Dendritic cell treated with granulocyte-macrophage colony-stimulating factor and Interleukin-4, amounts not matched to agents 40 ng/mL and 50 ng/mL, for 4 days (primary cell): ENCODE results near the gene PTPA.

Experiments used
- H3K27ac Mint-ChIP-seq: one replicate; pipeline ENCODE4 v1.8.0; 2022; ENCODE audit warnings: mild to moderate bottlenecking, mixed read lengths
- H3K27me3 Mint-ChIP-seq: one replicate; pipeline ENCODE4 v1.8.0; 2022; ENCODE audit warnings: mild to moderate bottlenecking, mixed read lengths
- H3K36me3 Mint-ChIP-seq: one replicate; pipeline ENCODE4 v1.8.0; 2022; ENCODE audit warnings: low read depth, mixed read lengths
- H3K4me1 Mint-ChIP-seq: one replicate; pipeline ENCODE4 v1.8.0; 2022; ENCODE audit warnings: low read depth, mixed read lengths
- H3K4me3 Mint-ChIP-seq: one replicate; pipeline ENCODE4 v1.8.0; 2022; ENCODE audit warnings: mild to moderate bottlenecking, moderate library complexity, mixed read lengths
- H3K9me3 Mint-ChIP-seq: one replicate; pipeline ENCODE4 v1.8.0; 2022; ENCODE audit warnings: mixed read lengths
- intact Hi-C: fragments of 100-400 bp; cut with micrococcal nuclease; formaldehyde crosslinking; loops from one replicate; pipeline ENCODE4 v1.15.0; 2022

The PTPA gene

DNA sequence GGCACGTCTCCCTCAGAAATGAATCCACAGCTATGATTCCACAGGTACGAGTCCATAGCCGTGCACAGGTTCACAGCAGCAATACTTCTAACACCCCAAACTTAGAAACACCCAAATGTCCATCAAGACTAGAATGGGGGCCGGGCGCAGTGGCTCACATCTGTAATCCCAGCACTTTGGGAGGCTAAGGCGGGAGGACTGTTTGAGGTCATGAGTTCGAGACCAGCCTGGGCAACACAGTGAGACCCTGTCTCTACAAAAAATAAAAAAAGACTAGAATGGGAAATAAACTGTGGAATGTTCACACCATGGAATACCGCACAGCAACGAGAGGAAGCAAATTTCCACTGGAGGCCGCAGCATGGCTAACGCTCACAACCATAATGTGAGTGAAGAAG is 34.6 kb upstream of the PTPA start:
- Mint-ChIP-seq H3K27ac (no peak overlapping the region), H3K9me3 (no peaks in the 10 kb centered on the region)
- intact Hi-C loops: no loop called here

DNA sequence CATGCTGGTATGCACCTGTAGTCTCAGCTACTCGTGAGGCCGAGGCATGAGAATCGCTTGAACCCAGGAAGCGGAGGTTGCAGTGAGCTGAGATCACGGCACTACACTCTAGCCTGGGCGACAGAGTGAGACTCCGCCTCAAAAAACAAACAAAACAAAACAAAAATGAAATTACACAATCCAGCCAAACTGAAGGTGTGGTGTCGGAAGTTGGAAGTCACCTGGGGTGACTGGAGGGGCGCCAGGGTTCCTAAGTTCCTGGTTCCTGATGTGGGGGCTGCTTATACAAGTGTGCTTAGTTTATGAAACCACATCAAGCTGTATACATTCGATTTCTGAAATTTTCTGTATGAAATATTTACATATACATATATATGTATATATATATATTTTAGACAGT is 34.0 kb upstream of the PTPA start:
- intact Hi-C loops: no loop called here
- Mint-ChIP-seq H3K9me3 (no peaks in the 10 kb centered on the region), H3K4me1 (peaks cover 22% of the 10 kb centered on the region), H3K27ac (no peak overlapping the region), H3K36me3 (no peaks in the 10 kb centered on the region), H3K27me3 (no peaks in the 10 kb centered on the region), H3K4me3 (no peak overlapping the region)

More for the DNA sequence above, 34.6 kb upstream of the PTPA start:
- Mint-ChIP-seq H3K4me3 (no peak overlapping the region), H3K36me3 (peaks cover 5% of the 10 kb centered on the region), H3K27me3 (no peaks in the 10 kb centered on the region), H3K4me1 (peaks cover 16% of the 10 kb centered on the region)

DNA sequence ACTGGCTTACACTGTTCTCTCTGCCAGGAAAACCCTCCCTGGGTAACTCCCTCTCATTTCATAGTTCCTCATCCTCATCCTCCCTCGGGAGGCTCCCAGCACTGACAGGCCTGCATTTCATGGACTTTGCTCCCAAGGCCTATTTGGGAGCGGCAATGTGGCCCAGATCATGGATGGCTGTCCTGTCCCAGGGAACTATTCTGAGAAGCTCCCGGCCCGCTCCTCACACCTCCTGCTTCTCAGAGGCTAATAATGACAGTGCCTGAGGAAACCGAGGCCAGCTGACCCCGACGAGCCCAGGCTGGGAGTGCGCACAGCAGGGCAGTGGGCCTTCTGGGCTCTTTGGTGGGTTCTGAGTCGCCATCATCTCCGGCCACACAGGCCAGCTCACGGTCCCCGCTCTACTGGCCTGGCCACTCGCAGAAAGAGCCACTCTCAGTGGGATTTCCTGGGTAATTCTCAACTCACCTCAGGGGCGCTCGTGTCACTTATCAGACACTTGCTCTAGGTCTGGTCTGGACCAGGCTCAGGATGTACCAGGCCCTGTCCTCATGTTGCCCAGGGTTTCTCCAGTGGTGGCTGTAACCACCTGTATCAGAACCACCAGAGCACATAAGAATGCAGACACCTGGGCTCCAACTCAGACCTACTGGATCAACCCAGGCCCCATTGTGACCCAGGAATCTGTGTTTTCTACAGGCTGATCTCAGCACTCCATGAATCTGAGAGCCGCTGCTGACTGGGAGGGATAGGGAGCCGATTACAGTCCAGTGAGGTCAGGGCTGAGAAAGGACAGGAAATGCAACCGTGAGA is 32.3 kb upstream of the PTPA start:
- H3K27ac Mint-ChIP-seq: no peak overlapping the region
- intact Hi-C loops: no loop called here
- no peaks in the 10 kb centered on the region for H3K27me3 Mint-ChIP-seq

DNA sequence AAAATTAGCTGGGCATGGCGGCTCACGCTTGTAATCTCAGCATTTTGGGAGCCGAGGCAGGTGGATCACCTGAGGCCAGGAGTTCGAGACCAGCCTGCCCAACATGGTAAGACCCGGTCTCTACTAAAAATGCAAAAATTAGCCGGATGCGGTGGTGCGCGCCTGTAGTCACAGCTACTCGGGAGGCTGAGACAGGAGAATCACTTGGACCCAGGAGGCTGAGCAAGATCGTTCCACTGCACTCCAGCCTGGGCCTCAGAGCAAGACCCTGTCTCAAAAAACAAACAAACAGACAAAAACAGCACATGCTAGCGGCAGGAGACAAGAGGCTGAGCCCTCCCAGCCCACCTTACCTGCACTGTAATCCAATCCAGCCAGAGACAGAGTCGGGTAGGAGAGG is 31.4 kb upstream of the PTPA start:
- Mint-ChIP-seq H3K9me3 (no peaks in the 10 kb centered on the region), H3K4me3 (peak overlapping the region; percentile 27), H3K36me3 (peaks cover 15% of the 10 kb centered on the region), H3K27ac (no peak overlapping the region), H3K27me3 (no peaks in the 10 kb centered on the region), H3K4me1 (peaks cover 31% of the 10 kb centered on the region)
- intact Hi-C loops: loop anchor here (1.0 kb wide), 1 partner anchor 11 kb away; no protein-coding TSS in a partner anchor

More for the DNA sequence above, 32.3 kb upstream of the PTPA start:
- no peak overlapping the region for H3K4me3 Mint-ChIP-seq
- peaks cover 31% of the 10 kb centered on the region for H3K4me1 Mint-ChIP-seq
- no peaks in the 10 kb centered on the region for H3K9me3 Mint-ChIP-seq
- peaks cover 6% of the 10 kb centered on the region for H3K36me3 Mint-ChIP-seq

DNA sequence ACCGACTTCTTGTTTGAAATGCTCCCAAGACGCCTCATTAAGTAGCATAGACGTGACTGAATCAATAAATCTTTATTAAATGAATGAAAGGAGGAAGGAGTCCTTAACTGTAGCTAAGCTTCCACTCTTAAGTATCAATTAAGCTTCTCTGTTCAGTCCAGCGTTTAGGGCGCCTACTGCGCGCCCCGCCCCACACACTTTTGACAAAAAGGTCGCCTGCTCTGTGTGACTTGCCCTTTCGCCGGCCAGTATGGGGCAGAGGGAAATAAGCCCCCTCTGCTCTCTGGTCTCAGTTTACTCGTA is 31.0 kb upstream of the PTPA start:
- Mint-ChIP-seq H3K9me3 (no peaks in the 10 kb centered on the region), H3K4me3 (peak overlapping the region; percentile 86), H3K36me3 (peaks cover 19% of the 10 kb centered on the region), H3K4me1 (peaks cover 31% of the 10 kb centered on the region), H3K27me3 (no peaks in the 10 kb centered on the region), H3K27ac (peak overlapping the region; percentile 84)
- intact Hi-C loops: loop anchor here (1.0 kb wide), 1 partner anchor 11 kb away; no protein-coding TSS in a partner anchor

DNA sequence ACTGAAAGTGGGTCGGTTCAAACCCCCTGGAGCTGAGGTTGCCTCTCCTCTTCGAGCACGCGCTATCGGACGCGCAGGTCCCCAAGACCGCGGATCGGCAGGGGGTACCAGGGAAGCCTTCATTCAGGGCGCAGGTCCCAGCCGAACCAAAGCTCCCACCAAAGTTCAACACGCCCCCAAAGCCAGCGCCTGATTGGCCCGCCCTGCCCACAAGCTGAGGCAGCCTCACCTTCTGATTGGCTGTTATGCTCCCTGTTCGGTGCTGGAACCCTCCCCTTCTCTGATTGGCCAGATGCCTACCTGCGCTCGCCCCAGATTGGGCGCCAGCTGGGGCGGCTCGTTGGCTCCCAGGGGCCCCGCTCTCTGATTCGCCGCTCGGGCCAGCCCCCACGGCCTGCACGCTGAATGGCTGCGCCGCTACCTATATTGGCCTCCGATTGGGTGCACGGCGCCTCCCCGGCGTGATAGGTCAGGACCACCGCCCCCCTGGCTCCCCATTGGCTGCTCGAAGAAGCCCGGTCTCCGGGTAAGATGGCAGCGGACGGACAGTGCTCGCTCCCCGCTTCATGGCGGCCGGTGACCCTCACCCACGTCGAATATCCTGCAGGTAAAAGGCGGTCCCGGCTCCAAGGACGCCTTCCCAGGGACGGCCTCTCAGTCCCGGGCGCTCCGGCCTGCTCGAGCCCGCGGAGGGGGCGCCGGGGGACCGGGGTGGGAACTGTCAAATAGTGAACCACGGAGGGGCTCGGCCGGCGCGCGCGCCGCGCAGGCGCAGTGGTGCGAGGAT is 30.4 kb upstream of the PTPA start, which contains the start of gene DOLPP1:
DOLPP1 (plus strand) TSS at position 511 of the 787 bp plus-strand sequence; CDS start at position 532, 21 bp downstream.
- Mint-ChIP-seq H3K36me3 (peaks cover 25% of the 10 kb centered on the region), H3K27me3 (no peaks in the 10 kb centered on the region), H3K27ac (peak within 1 kb of the TSS; percentile 84), H3K9me3 (no peaks in the 10 kb centered on the region), H3K4me1 (peaks cover 31% of the 10 kb centered on the region), H3K4me3 (peak within 1 kb of the TSS; percentile 86)
- intact Hi-C loops: loop anchor here (1.0 kb wide), 1 partner anchor 11 kb away; no protein-coding TSS in a partner anchor

DNA sequence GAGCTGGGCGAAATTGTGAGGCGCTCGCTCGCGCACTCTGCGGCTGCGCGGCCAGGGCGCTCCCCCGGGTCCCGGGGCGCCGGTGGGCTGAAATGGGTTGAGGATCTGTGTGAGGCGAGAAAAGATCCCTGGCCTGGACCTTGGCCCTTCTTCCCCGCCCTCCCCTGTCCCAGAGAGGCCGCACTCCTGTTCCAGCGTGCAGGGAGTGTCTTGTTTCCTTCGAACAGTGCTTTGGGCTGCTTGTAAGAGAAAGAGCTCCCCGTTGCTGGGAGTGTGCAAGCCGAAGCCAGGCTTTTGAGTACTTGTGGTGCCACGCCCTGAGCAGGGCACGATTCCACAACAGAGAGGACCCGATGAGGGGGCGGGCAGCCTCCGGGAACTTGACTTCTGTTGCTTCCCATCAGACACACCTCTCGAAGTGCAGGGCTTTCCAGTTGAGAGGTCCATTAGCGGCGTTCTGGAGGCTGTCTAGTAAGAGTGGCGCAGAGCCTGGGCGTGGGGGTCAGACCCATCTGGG is 29.8 kb upstream of the PTPA start:
- intact Hi-C loops: no loop called here
- Mint-ChIP-seq H3K4me1 (peaks cover 31% of the 10 kb centered on the region), H3K36me3 (peaks cover 31% of the 10 kb centered on the region), H3K27me3 (no peaks in the 10 kb centered on the region), H3K27ac (peak overlapping the region; percentile 84), H3K9me3 (no peaks in the 10 kb centered on the region), H3K4me3 (peak overlapping the region; percentile 86)

DNA sequence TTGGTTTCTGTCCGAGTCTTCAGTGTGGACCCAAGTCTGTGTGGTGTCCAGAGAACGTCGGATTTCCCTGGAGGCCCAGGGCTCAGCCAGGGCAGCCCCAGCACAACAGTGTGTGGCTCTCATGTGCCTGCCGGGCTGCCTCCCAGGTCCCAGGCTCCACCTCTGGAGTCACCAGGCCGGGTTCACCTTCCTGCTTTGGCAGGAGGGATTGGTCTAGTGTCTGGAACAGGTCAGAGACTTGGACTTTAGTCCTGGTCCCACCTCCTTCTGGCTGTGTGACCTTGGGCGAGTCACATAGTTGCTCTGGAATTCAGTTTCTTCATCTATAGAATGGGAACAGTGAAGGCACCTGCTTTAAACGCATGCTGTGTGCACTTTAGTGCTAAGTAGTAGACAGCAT is 27.1 kb upstream of the PTPA start:
- H3K27me3 Mint-ChIP-seq: no peaks in the 10 kb centered on the region
- peaks cover 26% of the 10 kb centered on the region for H3K4me1 Mint-ChIP-seq
- H3K4me3 Mint-ChIP-seq: no peak overlapping the region
- intact Hi-C loops: no loop called here
- H3K36me3 Mint-ChIP-seq: peaks cover 56% of the 10 kb centered on the region
- no peaks in the 10 kb centered on the region for H3K9me3 Mint-ChIP-seq
- no peak overlapping the region for H3K27ac Mint-ChIP-seq

DNA sequence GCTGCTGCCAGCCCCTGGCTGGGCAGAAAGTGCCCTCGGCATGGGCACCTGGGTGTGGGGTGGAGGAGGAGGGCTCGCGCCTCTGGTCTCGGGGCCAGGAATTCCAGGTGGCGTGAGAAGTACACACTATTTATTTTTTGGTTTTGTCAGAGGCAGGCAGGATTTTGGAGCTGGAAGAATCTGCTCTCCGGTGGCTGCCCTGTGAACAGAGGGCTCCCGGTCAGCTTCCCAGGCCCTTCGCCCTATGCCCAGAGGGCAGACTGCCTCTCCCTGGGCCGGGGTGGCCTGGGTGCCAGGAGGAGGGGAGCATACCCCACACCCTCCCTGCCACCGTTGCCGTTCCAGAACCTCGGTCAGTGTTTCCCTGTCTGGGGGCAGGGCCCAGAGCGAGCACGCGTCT is 22.0 kb upstream of the PTPA start:
- H3K4me3 Mint-ChIP-seq: no peak overlapping the region
- no peaks in the 10 kb centered on the region for H3K9me3 Mint-ChIP-seq
- peaks cover 67% of the 10 kb centered on the region for H3K36me3 Mint-ChIP-seq
- no peak overlapping the region for H3K27ac Mint-ChIP-seq
- no peaks in the 10 kb centered on the region for H3K4me1 Mint-ChIP-seq
- no peaks in the 10 kb centered on the region for H3K27me3 Mint-ChIP-seq
- intact Hi-C loops: no loop called here

DNA sequence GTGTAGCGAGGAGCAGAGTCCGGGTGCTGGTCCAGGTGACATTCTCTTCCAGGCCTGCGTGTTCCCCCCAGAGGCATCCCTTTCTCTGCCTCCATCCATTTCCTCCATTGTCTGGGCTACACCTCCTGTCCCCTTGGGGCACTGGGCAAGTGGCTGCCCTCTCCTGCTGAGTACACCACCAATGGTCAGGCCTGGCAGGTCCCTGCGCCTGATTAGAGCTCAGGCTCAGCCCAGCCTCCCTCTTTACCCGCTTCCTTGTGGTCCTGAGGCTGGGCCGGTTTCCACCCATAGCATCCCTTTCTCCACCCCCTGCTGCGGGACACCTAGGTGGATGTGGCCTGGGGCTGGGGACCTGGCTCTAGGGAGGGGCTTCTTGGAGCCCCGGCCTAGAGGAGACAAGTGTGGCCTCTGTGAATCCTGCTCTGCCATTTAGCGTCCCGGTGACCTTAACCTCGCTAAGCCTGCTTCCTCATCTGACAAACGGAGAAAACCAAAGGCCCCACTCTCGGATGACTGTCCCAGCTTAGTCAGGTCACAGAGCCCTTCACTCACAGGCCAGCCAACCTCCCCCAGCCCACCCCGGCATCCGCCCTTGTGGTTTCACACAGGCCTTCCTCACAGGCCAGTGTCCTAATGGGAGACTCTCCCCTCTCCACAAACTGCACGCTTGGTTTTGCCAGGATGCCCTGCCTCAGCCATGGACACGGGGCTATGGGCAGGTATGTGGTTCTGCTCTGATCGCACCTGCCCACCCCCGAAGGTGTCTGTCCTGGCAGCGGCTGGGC is 17.4 kb upstream of the PTPA start:
- Mint-ChIP-seq H3K36me3 (peaks cover 66% of the 10 kb centered on the region), H3K4me1 (no peaks in the 10 kb centered on the region), H3K27me3 (no peaks in the 10 kb centered on the region), H3K4me3 (no peak overlapping the region), H3K9me3 (no peaks in the 10 kb centered on the region), H3K27ac (no peak overlapping the region)
- intact Hi-C loops: no loop called here

DNA sequence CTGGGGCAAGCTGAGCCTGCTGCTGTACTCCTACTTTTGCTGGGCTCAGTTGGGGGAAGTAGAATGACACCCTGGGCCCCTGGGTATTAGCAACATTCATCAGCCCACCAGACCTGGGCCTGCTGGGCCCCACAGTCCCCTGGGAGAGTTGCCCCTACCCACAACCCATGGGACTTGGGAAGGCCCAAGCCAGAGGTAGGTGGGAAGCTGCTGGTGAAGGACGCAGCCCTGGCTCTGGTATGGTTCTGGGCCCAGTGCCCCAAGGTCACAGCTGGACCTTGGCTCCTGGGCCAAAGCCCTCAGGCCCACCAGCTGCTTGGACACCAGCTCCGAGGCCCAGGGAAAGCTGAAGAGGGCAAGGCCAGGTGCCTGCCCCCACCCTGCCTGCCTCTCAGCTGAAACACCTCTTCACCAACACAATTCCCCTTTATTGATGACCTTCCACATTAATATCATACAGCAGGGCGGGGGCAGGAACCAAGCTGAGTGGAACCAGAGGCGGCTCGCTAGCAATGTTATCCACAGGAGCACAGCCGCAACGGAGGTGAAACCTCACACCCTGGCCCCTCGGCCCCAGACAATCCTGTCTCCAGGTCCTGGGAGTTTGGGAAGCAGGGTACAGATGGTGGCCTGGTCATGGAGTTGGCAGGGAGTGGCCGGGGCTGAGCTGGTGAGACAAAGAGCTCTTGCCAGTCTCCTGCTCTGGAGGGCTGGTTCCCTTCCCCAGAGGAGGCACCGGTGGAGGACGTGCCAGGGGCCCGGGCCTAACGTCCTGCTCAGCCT is 16.6 kb upstream of the PTPA start:
- no peak overlapping the region for H3K4me3 Mint-ChIP-seq
- H3K27me3 Mint-ChIP-seq: no peaks in the 10 kb centered on the region
- intact Hi-C loops: no loop called here
- H3K27ac Mint-ChIP-seq: no peak overlapping the region
- no peaks in the 10 kb centered on the region for H3K4me1 Mint-ChIP-seq
- no peaks in the 10 kb centered on the region for H3K9me3 Mint-ChIP-seq
- peaks cover 58% of the 10 kb centered on the region for H3K36me3 Mint-ChIP-seq

DNA sequence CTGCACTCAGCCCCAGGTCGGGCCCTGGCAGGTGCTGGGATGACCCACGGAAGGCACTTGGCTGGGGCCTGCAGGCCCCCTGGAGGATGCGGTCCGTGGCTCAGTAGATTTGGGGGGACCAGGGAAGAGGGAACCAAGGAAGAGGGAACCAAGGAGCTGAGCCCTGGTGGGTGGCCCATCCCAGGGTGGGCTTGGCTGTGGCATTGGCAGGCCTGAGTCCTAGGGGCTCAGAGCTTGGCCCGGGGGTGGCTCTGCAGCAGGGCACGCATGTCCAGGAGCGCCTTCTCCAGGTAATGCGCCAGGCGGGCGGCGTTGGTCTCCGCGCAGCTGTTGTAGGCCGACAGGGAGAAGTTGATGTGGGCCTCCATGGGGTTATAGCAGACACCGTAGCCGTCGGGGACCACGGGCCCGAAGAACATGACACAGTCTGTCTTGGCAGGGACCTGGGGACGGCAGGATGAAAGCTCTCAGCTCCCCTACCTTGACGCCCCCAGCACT is 16.0 kb upstream of the PTPA start:
- no peaks in the 10 kb centered on the region for H3K27me3 Mint-ChIP-seq
- no peaks in the 10 kb centered on the region for H3K9me3 Mint-ChIP-seq
- no peak overlapping the region for H3K4me3 Mint-ChIP-seq
- no peaks in the 10 kb centered on the region for H3K4me1 Mint-ChIP-seq
- peaks cover 55% of the 10 kb centered on the region for H3K36me3 Mint-ChIP-seq
- intact Hi-C loops: no loop called here
- no peak overlapping the region for H3K27ac Mint-ChIP-seq

DNA sequence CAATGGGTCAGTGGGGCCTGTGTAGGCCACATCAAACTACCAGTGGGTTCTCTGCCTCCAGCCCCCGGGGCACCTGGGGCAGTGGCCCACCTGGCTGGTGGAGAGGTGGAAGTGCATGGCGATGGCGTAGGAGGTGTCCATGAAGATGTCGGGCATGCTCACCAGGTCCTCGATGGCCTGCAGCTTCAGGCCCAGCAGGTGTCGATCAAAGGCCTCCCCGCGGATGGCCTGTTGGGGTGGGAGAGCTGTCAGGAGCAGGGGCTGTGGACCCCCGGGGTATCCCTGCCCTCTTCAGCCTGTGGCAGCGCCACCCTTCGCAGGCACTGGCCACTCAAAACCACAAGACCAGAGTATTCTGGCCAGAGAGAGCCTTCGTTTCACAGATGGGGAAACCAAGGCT is 15.3 kb upstream of the PTPA start:
- Mint-ChIP-seq H3K4me3 (no peak overlapping the region), H3K36me3 (peaks cover 51% of the 10 kb centered on the region), H3K27me3 (no peaks in the 10 kb centered on the region), H3K27ac (no peak overlapping the region), H3K9me3 (no peaks in the 10 kb centered on the region), H3K4me1 (no peaks in the 10 kb centered on the region)
- intact Hi-C loops: no loop called here
